Measurements from ENCODE around the gene PITPNM1. TPM values are rescaled to one million over a fixed set of nuclear protein-coding genes. Genes with fewer than 3 reads are reported as not detected.

Gene PITPNM1
- 28.0 and 39.4 TPM in 2 replicates for total RNA-seq

GRCh38 chr11:67504950-67505581 is at the start of gene PITPNM1:
Gene PITPNM1, minus strand, starts transcription at chr11:67505363. Its CDS starts 1,183 bp downstream, at chr11:67504180.

DNA sequence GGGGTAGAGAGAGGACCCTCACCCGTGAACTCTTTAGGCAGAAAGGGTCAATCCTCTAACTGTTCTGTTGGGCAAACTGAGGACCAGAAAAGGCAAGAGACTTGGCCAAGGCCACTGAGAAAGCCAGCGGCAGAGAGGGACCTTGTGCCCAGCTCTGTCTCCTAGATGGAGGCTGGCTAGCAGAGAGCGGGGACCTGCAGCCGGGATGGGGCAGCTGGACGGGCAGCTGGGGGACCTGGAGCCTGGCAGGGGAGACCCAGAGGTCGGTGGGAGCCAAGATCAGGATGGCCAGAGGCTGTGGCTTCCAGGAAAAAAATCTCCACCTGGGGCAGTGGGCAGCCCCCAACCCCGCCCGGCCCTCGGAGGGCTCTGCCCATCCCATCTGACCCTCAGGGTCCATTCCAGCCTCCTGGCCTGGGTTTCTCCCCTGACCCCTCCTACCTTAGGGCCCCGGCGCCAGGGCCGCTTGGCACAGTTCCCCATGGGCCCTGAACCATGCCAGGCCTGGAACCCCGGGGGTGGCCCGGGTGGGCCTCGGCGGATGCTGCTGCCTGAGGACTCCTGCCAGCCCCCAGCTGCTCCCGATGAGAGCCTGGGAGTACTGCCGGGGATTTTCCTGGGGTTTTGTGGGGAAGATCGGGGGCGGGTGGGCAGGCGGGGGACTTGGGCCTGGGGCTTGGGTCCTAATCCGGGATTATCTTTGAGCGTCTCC is 17.8 kb upstream of the PITPNM1 start, which contains the start of gene CABP2:
Gene CABP2 (minus strand): TSS at position 603 of the 712 bp plus-strand sequence. CDS start 120 bp downstream, at position 483.

DNA sequence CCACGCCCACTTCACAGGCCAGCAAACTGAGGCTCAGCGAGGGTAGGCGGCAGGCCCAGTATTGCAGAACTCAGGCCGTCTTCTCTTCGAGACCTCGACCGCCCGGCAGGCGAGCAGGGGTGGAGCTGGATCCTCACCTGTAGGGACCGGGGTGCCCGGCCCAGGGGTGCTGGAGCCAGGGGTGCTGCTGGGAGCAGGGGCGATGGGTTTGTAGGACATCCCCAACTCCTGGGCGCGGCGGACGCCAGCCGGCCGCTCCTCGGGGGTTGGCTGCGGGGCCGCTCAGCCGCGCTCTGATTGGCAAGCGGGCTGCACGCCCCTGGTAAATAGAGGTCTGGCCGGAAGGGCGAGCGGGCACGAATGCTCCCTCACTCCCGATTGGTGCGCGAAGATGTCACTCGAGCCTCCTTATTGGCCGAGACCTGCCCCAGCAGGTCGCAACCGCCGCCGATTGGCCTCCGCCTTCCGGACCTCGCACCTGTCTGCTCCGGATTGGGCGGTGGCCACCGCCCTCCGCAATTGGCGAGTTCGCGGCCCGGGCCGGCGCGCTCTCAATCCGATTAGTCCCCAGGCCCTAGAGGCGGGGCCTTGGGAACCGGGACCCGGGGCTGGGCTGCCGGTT is 2.8 kb upstream of the PITPNM1 start, which contains the start of gene CDK2AP2:
Gene CDK2AP2 (minus strand): TSS at position 299 of the 622 bp plus-strand sequence. CDS start 80 bp downstream, at position 219.

DNA sequence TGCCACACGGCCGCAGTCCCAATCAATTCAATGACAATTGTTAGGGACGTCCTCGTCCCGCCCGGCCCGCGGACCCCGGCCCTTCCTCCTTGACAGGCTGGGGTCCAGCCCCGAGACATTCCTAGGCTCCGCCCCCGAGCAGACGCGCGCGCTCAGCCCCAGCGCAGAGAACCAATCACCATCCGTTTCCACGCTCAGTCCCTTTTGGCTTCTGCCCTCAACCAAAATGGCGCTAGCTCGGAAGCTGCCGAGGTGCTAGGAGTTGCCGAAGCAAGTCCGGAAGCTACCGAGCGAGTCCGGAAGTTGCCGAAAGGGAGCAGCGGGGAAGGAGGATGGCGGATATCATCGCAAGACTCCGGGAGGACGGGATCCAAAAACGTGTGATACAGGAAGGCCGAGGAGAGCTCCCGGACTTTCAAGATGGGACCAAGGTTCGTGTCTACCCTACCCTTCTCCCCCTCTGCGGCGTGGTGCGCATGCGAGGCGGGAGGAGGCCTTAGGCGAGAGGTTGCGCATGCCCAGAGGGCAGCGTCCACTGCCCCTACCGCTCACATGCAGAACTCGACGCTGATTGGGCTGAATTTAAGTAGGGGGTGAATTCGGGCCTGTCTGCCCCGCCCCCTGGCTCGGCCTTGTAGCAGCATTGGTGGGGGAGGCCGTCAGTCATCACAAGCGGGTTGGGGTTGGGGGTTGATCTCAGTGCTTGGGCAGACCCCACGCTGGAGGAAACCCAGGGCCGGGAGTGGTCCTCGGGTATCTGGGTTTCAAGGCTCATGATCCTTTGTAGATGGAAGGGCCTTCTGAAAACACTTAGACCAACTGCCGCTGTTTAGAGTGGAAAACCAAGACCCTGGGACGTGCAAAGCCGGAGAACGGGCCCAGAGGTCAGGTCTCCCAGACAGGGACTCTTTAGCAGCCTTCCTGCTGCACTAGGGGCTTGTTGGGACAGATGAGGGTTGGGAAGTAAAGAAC is 22.1 kb downstream of the PITPNM1 start, which contains the start of gene AIP:
Gene AIP (plus strand): TSS at position 200 of the 972 bp plus-strand sequence. CDS start 133 bp downstream, at position 333.

DNA sequence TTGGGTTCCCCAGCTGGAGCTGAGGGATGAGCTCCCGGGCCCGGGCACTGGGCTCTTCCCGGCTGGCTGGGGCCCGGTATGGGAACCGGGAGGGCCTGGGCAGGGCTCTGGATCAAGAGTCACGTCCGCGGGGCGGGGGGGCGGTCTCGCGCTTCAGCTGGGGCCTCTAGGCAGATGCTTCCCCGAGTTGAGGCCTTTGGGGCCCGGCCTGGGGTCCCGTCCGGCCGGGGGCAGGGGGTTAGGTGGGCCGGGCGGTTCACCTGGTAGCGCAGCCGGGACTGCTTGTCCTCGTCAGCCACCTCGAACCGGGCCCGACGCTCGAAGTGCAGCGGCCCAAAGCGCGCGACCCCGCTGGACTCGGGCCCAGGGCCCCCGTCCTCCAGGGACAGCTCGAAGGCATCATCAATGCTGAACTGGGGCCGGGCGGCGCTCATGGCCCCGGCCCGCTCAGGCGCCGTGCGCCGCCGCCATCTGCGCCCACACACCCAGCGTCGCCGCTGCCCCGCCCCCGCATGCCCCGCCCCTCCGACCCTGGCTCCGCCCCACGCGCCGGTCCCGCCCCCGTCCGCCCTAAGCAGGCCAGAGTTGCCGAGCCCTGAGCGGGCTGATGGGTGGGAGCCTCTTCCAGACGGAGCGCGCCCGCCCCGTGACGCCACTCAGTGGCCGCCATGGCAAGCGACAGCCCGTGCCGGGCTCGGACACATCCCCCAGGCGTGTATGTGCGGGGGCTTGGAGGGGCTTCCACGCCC is 36.2 kb downstream of the PITPNM1 start, which contains the start of gene TMEM134:
Gene TMEM134 (minus strand): TSS at position 493 of the 749 bp plus-strand sequence. CDS start 59 bp downstream, at position 434.

DNA sequence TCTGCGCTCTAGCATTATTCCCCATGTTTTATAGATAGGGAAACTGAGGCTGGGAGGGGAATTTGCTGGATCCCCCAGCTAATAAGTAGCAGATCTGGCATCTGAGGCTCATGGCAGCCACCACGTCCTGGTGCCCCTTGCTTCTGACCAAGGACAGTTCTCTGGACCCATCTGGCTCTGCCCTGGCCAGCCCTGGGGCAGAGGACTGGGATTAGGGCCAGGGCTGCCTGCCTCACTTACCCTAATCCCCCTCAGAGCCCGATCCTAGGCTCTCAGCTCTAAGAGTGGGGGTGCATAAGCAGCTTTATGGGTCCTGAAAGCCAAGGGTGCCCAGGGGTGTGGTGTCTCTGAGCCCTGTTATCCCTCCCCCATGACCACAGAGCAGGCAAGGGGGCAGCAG is 50.1 kb downstream of the PITPNM1 start, which contains the start of gene CABP4:
Gene CABP4 (plus strand): TSS at position 301 of the 400 bp plus-strand sequence. CDS start 70 bp downstream, at position 371.

DNA sequence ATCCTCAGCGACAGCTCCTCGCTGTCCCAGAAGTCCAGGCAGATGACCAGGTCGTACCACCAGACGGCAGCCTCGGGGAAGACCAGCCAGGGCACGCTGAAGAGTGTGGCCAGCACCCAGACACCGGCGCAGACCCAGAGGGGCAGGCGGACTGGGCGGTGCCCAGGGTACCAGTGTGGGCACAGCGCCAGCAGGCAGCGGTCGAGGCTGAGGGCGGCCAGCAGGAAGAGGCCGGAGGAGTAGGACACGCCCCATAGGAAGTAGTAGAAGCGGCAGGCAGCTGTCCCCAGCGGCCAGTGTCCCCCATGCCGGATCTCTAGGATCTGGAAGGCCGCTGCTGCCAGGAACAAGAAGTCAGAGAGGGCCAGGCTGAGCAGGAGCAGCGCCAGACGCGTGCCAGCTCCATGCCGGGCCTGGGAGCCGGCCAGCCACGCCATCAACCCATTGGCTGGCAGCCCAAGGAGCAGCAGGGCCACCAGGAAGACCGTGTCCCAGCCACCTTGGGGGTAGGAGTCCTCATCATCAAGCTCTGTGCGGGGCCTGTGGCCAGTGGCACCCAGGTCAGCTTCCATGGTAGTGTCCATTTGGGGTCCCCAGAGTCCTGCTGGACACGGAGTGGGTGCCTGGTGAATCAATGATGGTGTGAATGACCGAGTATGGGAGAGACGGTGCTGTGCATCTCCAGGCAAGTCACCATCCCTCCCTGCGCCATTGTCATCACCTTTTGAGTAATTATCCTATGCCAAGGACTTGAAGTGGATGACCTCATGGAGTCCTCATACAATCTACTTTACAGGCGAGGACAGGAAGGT is 52.8 kb downstream of the PITPNM1 start, which contains the start of gene GPR152:
Gene GPR152 (minus strand): TSS at position 589 of the 812 bp plus-strand sequence. CDS start 5 bp downstream, at position 584.

Other genes with a start within 250 kb of the PITPNM1 start
- 60.3 and 66.1 TPM in 2 replicates for gene GRK2, start 238.9 kb downstream of the PITPNM1 start, total RNA-seq
- 34.4 and 35.4 TPM in 2 replicates for gene ANKRD13D, start 216.1 kb downstream of the PITPNM1 start, total RNA-seq
- 54.8 and 64.1 TPM in 2 replicates for gene SSH3, start 201.8 kb downstream of the PITPNM1 start, total RNA-seq
- gene POLD4, start 151.8 kb downstream of the PITPNM1 start, total RNA-seq, result 76.9 and 150 TPM in 2 replicates
- gene CLCF1, start 131.8 kb downstream of the PITPNM1 start, total RNA-seq, result 4.6 and 4.7 TPM in 2 replicates
- gene RAD9A, start 113.4 kb downstream of the PITPNM1 start, total RNA-seq, result 5.5 and 16.3 TPM in 2 replicates
- gene PPP1CA, start 103.5 kb downstream of the PITPNM1 start, total RNA-seq, result 251 and 264 TPM in 2 replicates
- gene TBC1D10C, start 101.3 kb downstream of the PITPNM1 start, total RNA-seq, result not detected in 2 replicates
- gene CARNS1, start 89.7 kb downstream of the PITPNM1 start, total RNA-seq, result 0.30 TPM in 1 of 2 replicates, not detected in the other
- gene RPS6KB2, start 76.9 kb downstream of the PITPNM1 start, total RNA-seq, result 44.4 and 71.9 TPM in 2 replicates
- 0.78 and 1.4 TPM in 2 replicates for gene PTPRCAP, start 67.7 kb downstream of the PITPNM1 start, total RNA-seq
- 65.5 and 82.0 TPM in 2 replicates for gene CORO1B, start 61.9 kb downstream of the PITPNM1 start, total RNA-seq
- not detected in 2 replicates for gene GPR152, start 52.6 kb downstream of the PITPNM1 start, total RNA-seq
- not detected in 2 replicates for gene CABP4, start 50.0 kb downstream of the PITPNM1 start, total RNA-seq
- 91.8 and 98.6 TPM in 2 replicates for gene TMEM134, start 36.1 kb downstream of the PITPNM1 start, total RNA-seq
- 43.6 and 47.6 TPM in 2 replicates for gene AIP, start 22.3 kb downstream of the PITPNM1 start, total RNA-seq
- 73.0 and 86.1 TPM in 2 replicates for gene CDK2AP2, start 2.8 kb upstream of the PITPNM1 start, total RNA-seq
- not detected in 2 replicates for gene CABP2, start 18.1 kb upstream of the PITPNM1 start, total RNA-seq
- gene GSTP1, start 78.4 kb upstream of the PITPNM1 start, total RNA-seq, result 2,705 and 3,941 TPM in 2 replicates
- 271 and 284 TPM in 2 replicates for gene NDUFV1, start 101.6 kb upstream of the PITPNM1 start, total RNA-seq
- gene NUDT8, start 124.6 kb upstream of the PITPNM1 start, total RNA-seq, result 11.7 and 16.6 TPM in 2 replicates
- gene TBX10, start 134.4 kb upstream of the PITPNM1 start, total RNA-seq, result not detected in 2 replicates
- 0.16 TPM in 1 of 2 replicates, not detected in the other for gene ACY3, start 145.4 kb upstream of the PITPNM1 start, total RNA-seq
- gene ALDH3B2, start 169.3 kb upstream of the PITPNM1 start, total RNA-seq, result 0.87 and 3.4 TPM in 2 replicates